Measurements from ENCODE around the gene NCAM2. TPM values are rescaled to one million over a fixed set of nuclear protein-coding genes. Genes with fewer than 3 reads are reported as not detected.
A peak's percentile ranks its signal among the peaks of the same experiment; 100 is the strongest.

NCAM2 gene
- total and polyA plus RNA-seq, 2 of the 8 experiments (the other 6 are each of a cell fraction or from before 2014, with no cell fraction given): 0.14 to 1.1 TPM

GRCh38 chr21:21295303-21295702 lies 297.1 kb downstream of the NCAM2 start:
- H3K4me3 ChIP-seq (ENCODE audit: extremely low read depth in 1 of 4, insufficient read depth in 2 of 4, low read depth in 3 of 4, low read length in 4 of 4): no peak overlapping the region
- no peaks in the 10 kb centered on the region for H3K79me1 ChIP-seq (ENCODE audit: low read depth, low read length)
- ChIA-PET POLR2A (ENCODE audit: partially characterized antibody) (no interaction called here), CTCF (ENCODE audit: partially characterized antibody) (no interaction called here)
- H2AFZ ChIP-seq (ENCODE audit: low read length): no peak overlapping the region
- H2BK5ac ChIP-seq (ENCODE audit: low read depth, low read length): no peak overlapping the region
- no peaks in the 10 kb centered on the region for H3K9me3 ChIP-seq (ENCODE audit: insufficient read depth in 2 of 2, low read depth in 1 of 2, low read length in 1 of 2)
- FAIRE-seq (no peak), DNase-seq (ENCODE audit: low read depth in 1 of 2, low spot score in 2 of 2) (no peak)
- H3K23me2 ChIP-seq (ENCODE audit: low read depth, low read length): no peaks in the 10 kb centered on the region
- TF ChIP-seq CTCF (IDR thresholded peaks at IDR 0.05; ENCODE audit: control extremely low read depth in 1 of 3, insufficient read depth in 1 of 3, low read depth in 1 of 3, low read length in 3 of 3) (peak in 1 of 3 experiments; percentile 18; a peak in 1 of 4 replicates), JUN (IDR thresholded peaks at IDR 0.05; ENCODE audit: low read depth, low read length) (no peak)
- no peak overlapping the region for H3K27ac ChIP-seq (ENCODE audit: low read depth, low read length)
- no peak overlapping the region for H2BK15ac ChIP-seq (ENCODE audit: low read length)
- H3K4me2 ChIP-seq (ENCODE audit: insufficient read depth in 1 of 2, low read depth in 2 of 2, low read length in 2 of 2): no peak overlapping the region
- H3K4ac ChIP-seq (replicated peaks; ENCODE audit: insufficient read length, low read depth, low read length): no peak overlapping the region
- no peak overlapping the region for H2BK20ac ChIP-seq (ENCODE audit: low read length)
- H3K14ac ChIP-seq (ENCODE audit: insufficient read length): no peak overlapping the region
- no peak overlapping the region for H3K18ac ChIP-seq (ENCODE audit: extremely low read depth, low read length)
- no peak overlapping the region for H3K9ac ChIP-seq (replicated peaks in 1 of 4; ENCODE audit: extremely low read depth in 1 of 4, low read depth in 3 of 4, low read length in 3 of 4)
- H4K5ac ChIP-seq (ENCODE audit: insufficient read length, low read depth, low read length): no peak overlapping the region
- no peaks in the 10 kb centered on the region for H3K27me3 ChIP-seq (replicated peaks in 1 of 4; ENCODE audit: control insufficient read depth in 3 of 4, extremely low read depth in 1 of 4, insufficient read depth in 3 of 4, low read length in 3 of 4)
- H3K56ac ChIP-seq (replicated peaks; ENCODE audit: insufficient read length, low read depth, low read length): no peak overlapping the region
- H2BK120ac ChIP-seq (replicated peaks; ENCODE audit: low read depth, low read length): no peak overlapping the region
- no peaks in the 10 kb centered on the region for H3K4me1 ChIP-seq (replicated peaks in 1 of 4; ENCODE audit: control insufficient read depth in 3 of 4, insufficient read depth in 4 of 4, low read length in 3 of 4)
- H3K36me3 ChIP-seq (ENCODE audit: control insufficient read depth in 2 of 4, insufficient read depth in 4 of 4, low read length in 3 of 4): no peaks in the 10 kb centered on the region
- H2AK5ac ChIP-seq (ENCODE audit: low read depth, low read length): no peak overlapping the region
- no peaks in the 10 kb centered on the region for H4K20me1 ChIP-seq (replicated peaks in 1 of 2; ENCODE audit: control insufficient read depth in 1 of 2, insufficient read depth in 2 of 2, low read length in 2 of 2)
- H3K79me2 ChIP-seq (ENCODE audit: control insufficient read depth in 1 of 2, insufficient read depth in 2 of 2, low read length in 2 of 2): no peaks in the 10 kb centered on the region
- no peak overlapping the region for H2BK12ac ChIP-seq (ENCODE audit: low read depth, low read length)
- H3K23ac ChIP-seq (ENCODE audit: insufficient read length): no peak overlapping the region
- no peak overlapping the region for H4K8ac ChIP-seq (ENCODE audit: extremely low read depth, insufficient read depth, low read length)
- no peak overlapping the region for H4K91ac ChIP-seq (replicated peaks; ENCODE audit: insufficient read length, low read length)
- 87% methylated on average over 3 of the region's 3 CpGs; no CpG with 5 or more reads in 1 of the 2 experiments for WGBS, 2 experiments (ENCODE audit: extremely low coverage in 1 of 2, insufficient coverage in 1 of 2, insufficient read length in 1 of 2, insufficient replicate concordance in 2 of 2, low coverage in 1 of 2, low lambda C conversion rate in 2 of 2, missing lambda C conversion rate in 1 of 2)
